ENCODE results near the gene TST. TPM values are rescaled to one million over a fixed set of nuclear protein-coding genes. Genes with fewer than 3 reads are reported as not detected.

Gene TST
- total and polyA plus RNA-seq, 11 donors, result 35.8 to 143 (median 58.1) TPM

GRCh38 chr22:37059876-37060449, 40.7 kb upstream of the TST start:
- H3K27me3 ChIP-seq, result no peaks in the 10 kb centered on the region
- TF ChIP-seq POLR2A (IDR thresholded peaks at IDR 0.05), result no peak
- TF ChIP-seq, protein P1, sequence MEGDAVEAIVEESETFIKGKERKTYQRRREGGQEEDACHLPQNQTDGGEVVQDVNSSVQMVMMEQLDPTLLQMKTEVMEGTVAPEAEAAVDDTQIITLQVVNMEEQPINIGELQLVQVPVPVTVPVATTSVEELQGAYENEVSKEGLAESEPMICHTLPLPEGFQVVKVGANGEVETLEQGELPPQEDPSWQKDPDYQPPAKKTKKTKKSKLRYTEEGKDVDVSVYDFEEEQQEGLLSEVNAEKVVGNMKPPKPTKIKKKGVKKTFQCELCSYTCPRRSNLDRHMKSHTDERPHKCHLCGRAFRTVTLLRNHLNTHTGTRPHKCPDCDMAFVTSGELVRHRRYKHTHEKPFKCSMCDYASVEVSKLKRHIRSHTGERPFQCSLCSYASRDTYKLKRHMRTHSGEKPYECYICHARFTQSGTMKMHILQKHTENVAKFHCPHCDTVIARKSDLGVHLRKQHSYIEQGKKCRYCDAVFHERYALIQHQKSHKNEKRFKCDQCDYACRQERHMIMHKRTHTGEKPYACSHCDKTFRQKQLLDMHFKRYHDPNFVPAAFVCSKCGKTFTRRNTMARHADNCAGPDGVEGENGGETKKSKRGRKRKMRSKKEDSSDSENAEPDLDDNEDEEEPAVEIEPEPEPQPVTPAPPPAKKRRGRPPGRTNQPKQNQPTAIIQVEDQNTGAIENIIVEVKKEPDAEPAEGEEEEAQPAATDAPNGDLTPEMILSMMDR (IDR thresholded peaks at IDR 0.05), result no peak
- no peak overlapping the region for H3K27ac ChIP-seq
- DNase-seq, result no peak
- intact Hi-C loops (cut with DNase I), result no loop called here
- peaks cover 0 to 57% (median 19%) of the 10 kb centered on the region in 9 donors for H3K36me3 ChIP-seq
- 87 to 95% (median 93%) methylated on average over 2 to 9 of the region's 9 CpGs for WGBS, 4 donors
- no peaks in the 10 kb centered on the region for H3K9me3 ChIP-seq
- no peak for ATAC-seq
- H3K4me1 ChIP-seq, result no peaks in the 10 kb centered on the region
- no peak overlapping the region for H3K4me3 ChIP-seq

- H3K36me3 ChIP-seq, result peaks cover 0 to 61% (median 19%) of the 10 kb centered on the region in 9 donors
Observed at GRCh38 chr22:37058917-37059701, 39.9 kb upstream of the TST start.

GRCh38 chr22:37057796-37058510, 38.7 kb upstream of the TST start:
- DNase-seq (no peak), ATAC-seq (no peak)
- no peaks in the 10 kb centered on the region for H3K9me3 ChIP-seq
- TF ChIP-seq POLR2A (IDR thresholded peaks at IDR 0.05), result no peak
- TF ChIP-seq, protein P1 (IDR thresholded peaks at IDR 0.05), result no peak
- peaks cover 0 to 11% (median 9%) of the 10 kb centered on the region in 12 donors for H3K4me1 ChIP-seq
- intact Hi-C loops (cut with DNase I), result no loop called here
- no peak overlapping the region for H3K4me3 ChIP-seq
- H3K36me3 ChIP-seq, result peaks cover 0 to 61% (median 19%) of the 10 kb centered on the region in 9 donors
- no peak overlapping the region for H3K27ac ChIP-seq
- 88 to 93% (median 92%) methylated on average over 12 of the region's 12 CpGs for WGBS, 4 donors
- H3K27me3 ChIP-seq, result no peaks in the 10 kb centered on the region

More at GRCh38 chr22:37058917-37059701, 39.9 kb upstream of the TST start:
- H3K27me3 ChIP-seq, result no peaks in the 10 kb centered on the region
- intact Hi-C loops (cut with DNase I), result no loop called here
- no peak overlapping the region for H3K4me3 ChIP-seq
- WGBS, 4 donors, result 94 to 96% (median 95%) methylated on average over 26 to 28 of the region's 28 CpGs
- DNase-seq (no peak), ATAC-seq (no peak)
- peaks cover 0 to under 1% (median 0%) of the 10 kb centered on the region in 12 donors for H3K4me1 ChIP-seq
- TF ChIP-seq POLR2A (IDR thresholded peaks at IDR 0.05), result no peak
- TF ChIP-seq, protein P1 (IDR thresholded peaks at IDR 0.05), result no peak
- H3K9me3 ChIP-seq, result no peaks in the 10 kb centered on the region
- no peak overlapping the region for H3K27ac ChIP-seq

GRCh38 chr22:37057226-37057625, 38.0 kb upstream of the TST start:
- peak in 1 of 5 donors; percentile 21 for DNase-seq
- intact Hi-C loops (cut with DNase I), result no loop called here
- no peak for ATAC-seq

More at GRCh38 chr22:37057226-37057625, 38.0 kb upstream of the TST start:
- peaks cover 0 to 19% (median 16%) of the 10 kb centered on the region in 12 donors for H3K4me1 ChIP-seq
- WGBS, 4 donors, result 84 to 97% (median 85%) methylated on average over 6 to 9 of the region's 9 CpGs
- no peaks in the 10 kb centered on the region for H3K27me3 ChIP-seq
- no peak overlapping the region for H3K27ac ChIP-seq
- peaks cover 0 to 61% (median 19%) of the 10 kb centered on the region in 9 donors for H3K36me3 ChIP-seq
- H3K9me3 ChIP-seq, result no peaks in the 10 kb centered on the region
- TF ChIP-seq, protein P1 (IDR thresholded peaks at IDR 0.05), result no peak
- TF ChIP-seq POLR2A (IDR thresholded peaks at IDR 0.05), result no peak
- no peak overlapping the region for H3K4me3 ChIP-seq

All from heart left ventricle (tissue), 16 donors.